ENCODE results near the gene NEK6. TPM values are rescaled to one million over a fixed set of nuclear protein-coding genes. Genes with fewer than 3 reads are reported as not detected.

Gene NEK6
- total RNA-seq, 3 donors from 2014 or later (not counting 1 experiment from before 2014, with no cell fraction given), result 25.0 to 34.9 (median 33.0) TPM

- intact Hi-C loops (cut with micrococcal nuclease), result no loop called here
- H3K4me1 ChIP-seq (ENCODE audit: control insufficient read depth, insufficient read depth, low read length), result no peaks in the 10 kb centered on the region
- no peak overlapping the region for H3K27ac Mint-ChIP-seq
- H3K27ac ChIP-seq (ENCODE audit: low read length), result no peak overlapping the region
- TF ChIP-seq CTCF (IDR thresholded peaks at IDR 0.05), result no peak
- H3K27me3 Mint-ChIP-seq (ENCODE audit: low read depth in 2 of 2), result no peaks in the 10 kb centered on the region
- no peak overlapping the region for H3K4me3 Mint-ChIP-seq
- no peaks in the 10 kb centered on the region for H3K36me3 Mint-ChIP-seq
- WGBS (ENCODE audit: insufficient coverage), result 96% methylated on average over 17 of the region's 18 CpGs
- peaks cover 42% of the 10 kb centered on the region for H3K36me3 ChIP-seq (ENCODE audit: control insufficient read depth, insufficient read depth, low read length)
- no peaks in the 10 kb centered on the region for H3K27me3 ChIP-seq (ENCODE audit: control insufficient read depth, insufficient read depth, low read length)
- H3K4me3 ChIP-seq (ENCODE audit: low read length), result no peak overlapping the region
- no peak for ATAC-seq
- DNase-seq, result no peak
- H3K4me1 Mint-ChIP-seq, result peaks cover 0 to 9% of the 10 kb centered on the region in 2 donors
- no peaks in the 10 kb centered on the region for H3K9me3 Mint-ChIP-seq
- H3K9me3 ChIP-seq (ENCODE audit: control insufficient read depth, insufficient read depth, low read length), result no peaks in the 10 kb centered on the region
Observed at GRCh38 chr9:124313940-124314339, 56.2 kb downstream of the NEK6 start.

GRCh38 chr9:124315882-124316281, 58.1 kb downstream of the NEK6 start:
- WGBS (ENCODE audit: insufficient coverage), result 77% methylated on average over 16 of the region's 16 CpGs
- intact Hi-C loops (cut with micrococcal nuclease), result no loop called here
- TF ChIP-seq CTCF (IDR thresholded peaks at IDR 0.05), result no peak

GRCh38 chr9:124320062-124320973, 62.6 kb downstream of the NEK6 start:
- H3K36me3 ChIP-seq (ENCODE audit: control insufficient read depth, insufficient read depth, low read length), result peaks cover 25% of the 10 kb centered on the region
- peak; percentile 67 to 76 (median 71) for ATAC-seq
- H3K27ac Mint-ChIP-seq, result peak overlapping the region; percentile 18 to 66
- no peaks in the 10 kb centered on the region for H3K9me3 Mint-ChIP-seq
- H3K27ac ChIP-seq (ENCODE audit: low read length), result no peak overlapping the region
- peaks cover 16 to 22% of the 10 kb centered on the region in 2 donors for H3K4me1 Mint-ChIP-seq
- H3K4me1 ChIP-seq (ENCODE audit: control insufficient read depth, insufficient read depth, low read length), result peaks cover 9% of the 10 kb centered on the region
- intact Hi-C loops (cut with micrococcal nuclease), result loop anchor here (2.0 kb wide), 1 partner anchor 194 kb away; no protein-coding TSS in a partner anchor
- no peaks in the 10 kb centered on the region for H3K36me3 Mint-ChIP-seq
- H3K27me3 Mint-ChIP-seq (ENCODE audit: low read depth in 2 of 2), result no peaks in the 10 kb centered on the region
- 76% methylated on average over 17 of the region's 17 CpGs for WGBS (ENCODE audit: insufficient coverage)
- no peaks in the 10 kb centered on the region for H3K9me3 ChIP-seq (ENCODE audit: control insufficient read depth, insufficient read depth, low read length)
- DNase-seq, result peak; percentile 40 to 64
- no peak overlapping the region for H3K4me3 Mint-ChIP-seq
- H3K27me3 ChIP-seq (ENCODE audit: control insufficient read depth, insufficient read depth, low read length), result no peaks in the 10 kb centered on the region
- TF ChIP-seq CTCF (IDR thresholded peaks at IDR 0.05), result peak; percentile 76
- no peak overlapping the region for H3K4me3 ChIP-seq (ENCODE audit: low read length)

More at GRCh38 chr9:124315882-124316281, 58.1 kb downstream of the NEK6 start:
- H3K4me1 ChIP-seq (ENCODE audit: control insufficient read depth, insufficient read depth, low read length), result peaks cover 9% of the 10 kb centered on the region
- no peak overlapping the region for H3K27ac ChIP-seq (ENCODE audit: low read length)
- H3K27me3 ChIP-seq (ENCODE audit: control insufficient read depth, insufficient read depth, low read length), result no peaks in the 10 kb centered on the region
- Mint-ChIP-seq H3K4me3 (no peak overlapping the region), H3K36me3 (no peaks in the 10 kb centered on the region), H3K9me3 (no peaks in the 10 kb centered on the region), H3K4me1 (peaks cover 15 to 18% of the 10 kb centered on the region in 2 donors), H3K27ac (no peak overlapping the region), H3K27me3 (ENCODE audit: low read depth in 2 of 2) (no peaks in the 10 kb centered on the region)
- no peak for ATAC-seq
- DNase-seq, result no peak
- no peak overlapping the region for H3K4me3 ChIP-seq (ENCODE audit: low read length)
- H3K9me3 ChIP-seq (ENCODE audit: control insufficient read depth, insufficient read depth, low read length), result no peaks in the 10 kb centered on the region
- H3K36me3 ChIP-seq (ENCODE audit: control insufficient read depth, insufficient read depth, low read length), result peaks cover 36% of the 10 kb centered on the region
